ENCODE data around the gene FAM170B.

FAM170B gene

DNA sequence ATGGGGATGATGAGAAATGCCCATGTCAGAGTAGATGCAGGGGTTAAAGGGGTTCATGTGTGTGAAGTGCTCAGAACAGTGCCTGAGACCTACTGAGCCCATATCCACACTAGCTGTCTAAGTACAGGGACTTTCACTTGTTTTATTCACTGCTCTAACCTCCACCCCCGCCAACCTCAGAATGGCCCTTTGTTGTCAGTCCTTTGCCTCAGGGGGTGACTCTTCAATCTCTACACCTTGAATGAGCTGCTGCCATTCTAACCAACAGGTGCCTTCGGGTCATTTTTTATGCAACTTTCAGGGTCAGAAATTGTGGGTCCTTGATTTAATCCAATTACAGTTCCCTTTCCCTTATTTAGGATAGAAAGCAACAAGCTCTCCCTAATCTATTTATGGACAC, 44.7 kb downstream of the FAM170B start:
- H3K27ac ChIP-seq, result no peak overlapping the region
- TF ChIP-seq ZFX (IDR thresholded peaks at IDR 0.05), result no peak
- TF ChIP-seq, protein P1, sequence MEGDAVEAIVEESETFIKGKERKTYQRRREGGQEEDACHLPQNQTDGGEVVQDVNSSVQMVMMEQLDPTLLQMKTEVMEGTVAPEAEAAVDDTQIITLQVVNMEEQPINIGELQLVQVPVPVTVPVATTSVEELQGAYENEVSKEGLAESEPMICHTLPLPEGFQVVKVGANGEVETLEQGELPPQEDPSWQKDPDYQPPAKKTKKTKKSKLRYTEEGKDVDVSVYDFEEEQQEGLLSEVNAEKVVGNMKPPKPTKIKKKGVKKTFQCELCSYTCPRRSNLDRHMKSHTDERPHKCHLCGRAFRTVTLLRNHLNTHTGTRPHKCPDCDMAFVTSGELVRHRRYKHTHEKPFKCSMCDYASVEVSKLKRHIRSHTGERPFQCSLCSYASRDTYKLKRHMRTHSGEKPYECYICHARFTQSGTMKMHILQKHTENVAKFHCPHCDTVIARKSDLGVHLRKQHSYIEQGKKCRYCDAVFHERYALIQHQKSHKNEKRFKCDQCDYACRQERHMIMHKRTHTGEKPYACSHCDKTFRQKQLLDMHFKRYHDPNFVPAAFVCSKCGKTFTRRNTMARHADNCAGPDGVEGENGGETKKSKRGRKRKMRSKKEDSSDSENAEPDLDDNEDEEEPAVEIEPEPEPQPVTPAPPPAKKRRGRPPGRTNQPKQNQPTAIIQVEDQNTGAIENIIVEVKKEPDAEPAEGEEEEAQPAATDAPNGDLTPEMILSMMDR (conservative IDR thresholded peaks at IDR 0.05), result no peak

DNA sequence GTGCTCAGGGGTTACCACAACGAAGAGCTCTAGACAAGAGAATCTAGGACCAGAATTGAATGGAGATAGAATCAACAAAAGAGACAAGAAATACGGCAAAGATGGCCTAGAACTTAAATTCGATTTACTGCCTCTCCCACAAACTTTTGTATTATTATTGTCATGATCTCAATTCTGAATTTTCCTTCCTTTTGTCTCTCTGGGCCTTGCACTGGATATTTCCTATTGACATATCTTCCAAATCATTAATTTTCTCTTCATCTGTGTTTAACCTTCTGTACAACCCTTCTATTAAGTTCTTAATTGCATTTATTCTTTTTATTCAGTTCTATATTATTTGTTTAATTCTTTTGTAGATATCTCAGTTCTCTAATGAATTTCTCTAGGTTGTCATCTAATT, 46.9 kb downstream of the FAM170B start:
- no peak overlapping the region for H3K27ac ChIP-seq
- TF ChIP-seq, protein P1 (conservative IDR thresholded peaks at IDR 0.05), result no peak
- TF ChIP-seq ZFX (IDR thresholded peaks at IDR 0.05), result no peak

DNA sequence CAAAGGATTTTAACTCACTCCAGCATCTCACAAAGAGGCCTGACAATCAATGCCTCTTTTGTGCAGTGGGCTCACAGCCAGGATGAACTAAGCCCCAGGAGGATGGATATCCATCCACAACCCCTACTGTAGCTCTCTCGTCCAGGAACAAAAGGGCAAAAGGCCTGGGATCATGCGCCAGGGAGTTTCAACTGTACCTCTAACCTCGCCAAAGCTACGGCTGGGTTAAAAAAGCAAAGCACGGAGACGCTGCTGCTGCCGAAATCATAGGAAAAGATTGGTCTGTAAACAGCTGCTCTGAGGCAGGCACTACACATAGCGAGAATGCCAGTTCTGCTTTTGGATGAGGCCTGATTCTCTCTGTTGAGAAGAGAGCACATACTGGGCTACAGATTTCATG, 50.6 kb downstream of the FAM170B start:
- no peak overlapping the region for H3K27ac ChIP-seq
- TF ChIP-seq ZFX (IDR thresholded peaks at IDR 0.05), result no peak
- TF ChIP-seq, protein P1 (conservative IDR thresholded peaks at IDR 0.05), result no peak

DNA sequence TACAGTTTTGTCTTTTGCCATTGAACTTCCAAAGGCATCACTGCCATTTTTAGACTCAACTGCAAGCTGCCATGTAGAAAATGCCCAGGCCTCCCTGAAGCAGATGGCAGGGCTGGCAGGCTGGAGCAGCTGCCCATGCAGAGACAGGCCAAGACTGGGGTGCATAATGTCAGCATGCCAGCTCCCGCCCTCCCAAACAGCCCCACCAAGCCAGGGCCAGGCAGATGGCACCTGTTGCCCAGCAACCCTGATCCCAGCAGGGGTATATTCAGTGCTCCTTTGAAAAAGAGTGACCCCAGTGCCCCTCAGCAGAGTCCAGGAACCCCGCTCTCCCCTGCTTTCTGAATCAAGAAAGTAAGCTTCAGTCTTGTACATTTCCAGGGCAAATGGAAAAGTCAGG, 51.1 kb downstream of the FAM170B start:
- no peak overlapping the region for H3K27ac ChIP-seq
- no peak for TF ChIP-seq ZFX (IDR thresholded peaks at IDR 0.05)
- TF ChIP-seq, protein P1 (conservative IDR thresholded peaks at IDR 0.05), result no peak

DNA sequence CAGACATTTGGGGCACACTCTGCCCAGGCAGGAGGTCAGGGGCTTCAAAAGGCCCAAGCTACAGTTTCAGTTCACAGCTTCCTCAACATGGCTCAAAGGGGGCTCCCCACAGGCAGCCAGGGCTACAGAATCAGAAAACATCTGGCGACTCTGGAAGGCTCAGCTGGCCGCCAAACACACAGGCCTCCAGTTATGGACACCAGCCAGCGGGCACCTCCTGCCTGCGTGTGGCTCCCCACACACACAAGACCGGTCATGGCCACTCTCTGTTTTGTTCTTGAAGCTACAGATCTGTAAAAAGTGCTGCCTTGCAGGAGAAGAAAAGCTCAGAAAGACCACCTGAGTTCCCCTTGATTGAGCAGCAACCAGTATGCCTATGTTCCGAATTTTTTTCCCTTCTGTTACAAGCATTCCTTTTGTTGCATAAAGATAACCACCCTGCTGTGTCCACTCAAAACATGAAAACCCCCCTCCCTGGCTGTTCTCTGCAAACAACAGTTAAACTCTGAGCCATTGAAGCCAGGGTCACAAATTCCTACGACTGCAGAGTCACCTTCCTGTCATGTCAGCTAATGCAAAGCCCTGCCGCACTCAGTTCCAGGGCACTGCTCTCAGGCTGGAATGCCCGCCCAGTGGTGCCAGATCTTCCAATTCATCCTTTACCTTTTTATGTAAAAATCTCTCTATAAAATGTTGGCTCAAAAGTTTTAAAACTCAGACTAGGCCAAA, 52.1 kb downstream of the FAM170B start:
- TF ChIP-seq, protein P1 (conservative IDR thresholded peaks at IDR 0.05), result no peak
- no peak for TF ChIP-seq ZFX (IDR thresholded peaks at IDR 0.05)
- H3K27ac ChIP-seq, result no peak overlapping the region

Data from C4-2B (cell line).